ENCODE results near the gene SUSD5.
"Not testable (repeated sequence)": the region's sequence is repeated elsewhere in the genome, so short reads cannot be mapped to it uniquely, and the experiment has no call there.

The SUSD5 gene

GRCh38 chr3:33187368-33187634, 31.3 kb downstream of the SUSD5 start:
- no peaks in the 10 kb centered on the region for H3K36me3 ChIP-seq (ENCODE audit: insufficient read depth, low read length)
- H3F3A ChIP-seq (ENCODE audit: insufficient read depth, low read length) = no peaks in the 10 kb centered on the region
- no peak overlapping the region for H3K4me3 ChIP-seq (ENCODE audit: low read depth, low read length, poor library complexity, severe bottlenecking)
- no peaks in the 10 kb centered on the region for H3K27me3 ChIP-seq (ENCODE audit: insufficient read depth, low read length)
- no peaks in the 10 kb centered on the region for H4K20me1 ChIP-seq (ENCODE audit: insufficient read depth, low read length)
- H3K9me3 ChIP-seq (ENCODE audit: low read length) = no peaks in the 10 kb centered on the region
- H3K4me1 ChIP-seq (ENCODE audit: insufficient read depth, low read length, severe bottlenecking) = no peaks in the 10 kb centered on the region
- TF ChIP-seq EZH2 (IDR thresholded peaks at IDR 0.05; ENCODE audit: borderline replicate concordance, low read length) = no peak
- no peak for TF ChIP-seq CTCF (IDR thresholded peaks at IDR 0.05; ENCODE audit: low read length)
- H3K9ac ChIP-seq (ENCODE audit: low read length) = no peak overlapping the region
- no peak overlapping the region for H3K4me2 ChIP-seq (ENCODE audit: low read length)
- no peak overlapping the region for H3K27ac ChIP-seq (ENCODE audit: low read depth, low read length, poor library complexity, severe bottlenecking)
- H3K9me2 ChIP-seq (ENCODE audit: low read depth, low read length) = no peaks in the 10 kb centered on the region
- no peaks in the 10 kb centered on the region for H3K79me2 ChIP-seq (ENCODE audit: insufficient read depth, low read length)
- no peak overlapping the region for H2AFZ ChIP-seq (ENCODE audit: low read length)

- H3K9me3 ChIP-seq (ENCODE audit: low read length) = no peaks in the 10 kb centered on the region
- H3K4me2 ChIP-seq (ENCODE audit: low read length) = no peak overlapping the region
- no peaks in the 10 kb centered on the region for H3K36me3 ChIP-seq (ENCODE audit: insufficient read depth, low read length)
- TF ChIP-seq CTCF (IDR thresholded peaks at IDR 0.05; ENCODE audit: low read length) = no peak
- no peak for TF ChIP-seq EZH2 (IDR thresholded peaks at IDR 0.05; ENCODE audit: borderline replicate concordance, low read length)
- no peaks in the 10 kb centered on the region for H3F3A ChIP-seq (ENCODE audit: insufficient read depth, low read length)
- H3K4me3 ChIP-seq (ENCODE audit: low read depth, low read length, poor library complexity, severe bottlenecking) = no peak overlapping the region
- no peaks in the 10 kb centered on the region for H3K4me1 ChIP-seq (ENCODE audit: insufficient read depth, low read length, severe bottlenecking)
- no peak overlapping the region for H3K27ac ChIP-seq (ENCODE audit: low read depth, low read length, poor library complexity, severe bottlenecking)
- H3K9ac ChIP-seq (ENCODE audit: low read length) = no peak overlapping the region
- no peaks in the 10 kb centered on the region for H3K79me2 ChIP-seq (ENCODE audit: insufficient read depth, low read length)
- H3K9me2 ChIP-seq (ENCODE audit: low read depth, low read length) = no peaks in the 10 kb centered on the region
- no peak overlapping the region for H2AFZ ChIP-seq (ENCODE audit: low read length)
- H4K20me1 ChIP-seq (ENCODE audit: insufficient read depth, low read length) = no peaks in the 10 kb centered on the region
- no peaks in the 10 kb centered on the region for H3K27me3 ChIP-seq (ENCODE audit: insufficient read depth, low read length)
Observed at GRCh38 chr3:33186524-33187367, 31.9 kb downstream of the SUSD5 start.

- no peaks in the 10 kb centered on the region for H3K4me1 ChIP-seq (ENCODE audit: insufficient read depth, low read length, severe bottlenecking)
Observed at GRCh38 chr3:33184863-33185262, 33.7 kb downstream of the SUSD5 start.

GRCh38 chr3:33181641-33182040, 37.0 kb downstream of the SUSD5 start:
- not testable (repeated sequence) for H4K20me1 ChIP-seq (ENCODE audit: insufficient read depth, low read length); H3K9ac ChIP-seq (ENCODE audit: low read length); H3K9me3 ChIP-seq (ENCODE audit: low read length); H2AFZ ChIP-seq (ENCODE audit: low read length); H3K36me3 ChIP-seq (ENCODE audit: insufficient read depth, low read length); H3K27me3 ChIP-seq (ENCODE audit: insufficient read depth, low read length); H3F3A ChIP-seq (ENCODE audit: insufficient read depth, low read length); H3K27ac ChIP-seq (ENCODE audit: low read depth, low read length, poor library complexity, severe bottlenecking); H3K4me3 ChIP-seq (ENCODE audit: low read depth, low read length, poor library complexity, severe bottlenecking); H3K4me1 ChIP-seq (ENCODE audit: insufficient read depth, low read length, severe bottlenecking); H3K79me2 ChIP-seq (ENCODE audit: insufficient read depth, low read length); H3K4me2 ChIP-seq (ENCODE audit: low read length); H3K9me2 ChIP-seq (ENCODE audit: low read depth, low read length)

More at GRCh38 chr3:33184863-33185262, 33.7 kb downstream of the SUSD5 start:
- Histone ChIP-seq H3K9me3 (ENCODE audit: low read length) (no peaks in the 10 kb centered on the region), H3K27me3 (ENCODE audit: insufficient read depth, low read length) (no peaks in the 10 kb centered on the region), H3K9me2 (ENCODE audit: low read depth, low read length) (no peaks in the 10 kb centered on the region), H3K27ac (ENCODE audit: low read depth, low read length, poor library complexity, severe bottlenecking) (no peak overlapping the region), H4K20me1 (ENCODE audit: insufficient read depth, low read length) (no peaks in the 10 kb centered on the region), H2AFZ (ENCODE audit: low read length) (no peak overlapping the region), H3F3A (ENCODE audit: insufficient read depth, low read length) (no peaks in the 10 kb centered on the region), H3K36me3 (ENCODE audit: insufficient read depth, low read length) (no peaks in the 10 kb centered on the region), H3K4me3 (ENCODE audit: low read depth, low read length, poor library complexity, severe bottlenecking) (no peak overlapping the region), H3K79me2 (ENCODE audit: insufficient read depth, low read length) (no peaks in the 10 kb centered on the region), H3K4me2 (ENCODE audit: low read length) (no peak overlapping the region), H3K9ac (ENCODE audit: low read length) (no peak overlapping the region)
- no peak for TF ChIP-seq EZH2 (IDR thresholded peaks at IDR 0.05; ENCODE audit: borderline replicate concordance, low read length)
